AG04449 (cell line): ENCODE results near the gene PHF11.

Source experiments
- CTCF ChIA-PET: fragments of 350-600 bp; formaldehyde crosslinking; extraction: SDS; loops from one replicate; lab custom pipeline; 2021; ENCODE audit warnings: antibody characterized with exemption; lab: Yijun Ruan, JAX
- POLR2A ChIA-PET: fragments of 400-600, 350-600 bp; formaldehyde crosslinking; extraction: SDS; loops from one replicate; lab custom pipeline; 2020; ENCODE audit warnings: antibody characterized with exemption, inconsistent platforms; lab: Yijun Ruan, JAX
- DNase-seq: peaks from one replicate; pipeline ENCODE4 v3.0.0-alpha.2; 2010; ENCODE audit warnings: low read depth, low spot score
- H3K4me3 ChIP-seq: 2 replicates; pipeline ENCODE4 v1.5.1; 2011; ENCODE audit warnings: low read depth, mild to moderate bottlenecking, control low read depth, low read length
- TF ChIP-seq, protein P1 (sequence below): IDR thresholded peaks from one replicate; pipeline ENCODE4 v1.5.1; 2011; ENCODE audit warnings: mild to moderate bottlenecking, moderate library complexity, low read length, control low read depth, inconsistent platforms; ENCODE audit not compliant: insufficient read depth; ENCODE audit errors: missing control alignments

The PHF11 gene

DNA sequence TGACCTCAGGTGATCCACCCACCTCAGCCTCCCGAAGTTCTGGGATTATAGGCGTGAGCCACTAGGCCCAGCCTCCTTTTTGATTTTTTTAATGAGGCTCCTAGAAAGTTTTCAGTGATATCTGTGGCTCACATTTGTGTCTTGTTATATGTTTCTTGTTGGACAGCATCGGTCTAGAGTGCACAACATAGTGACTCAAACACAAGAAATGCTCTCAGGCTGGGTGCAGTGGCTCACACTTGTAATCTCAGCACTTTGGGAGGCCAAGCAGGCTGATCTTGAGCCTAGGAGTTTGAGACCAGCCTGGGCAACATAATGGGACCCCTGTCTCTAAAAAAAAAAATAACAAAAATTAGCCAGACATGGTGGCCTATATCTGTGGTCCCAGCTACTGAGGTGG is 8.2 kb downstream of the PHF11 start:
- POLR2A ChIA-PET, result no interaction called here
- H3K4me3 ChIP-seq, result no peak overlapping the region
- CTCF ChIA-PET, result interaction anchor here (0.6 kb wide), 1 partner anchor 11 kb away, joined by 3 read pairs; no protein-coding TSS in a partner anchor
- DNase-seq, result no peak
- TF ChIP-seq, protein P1, sequence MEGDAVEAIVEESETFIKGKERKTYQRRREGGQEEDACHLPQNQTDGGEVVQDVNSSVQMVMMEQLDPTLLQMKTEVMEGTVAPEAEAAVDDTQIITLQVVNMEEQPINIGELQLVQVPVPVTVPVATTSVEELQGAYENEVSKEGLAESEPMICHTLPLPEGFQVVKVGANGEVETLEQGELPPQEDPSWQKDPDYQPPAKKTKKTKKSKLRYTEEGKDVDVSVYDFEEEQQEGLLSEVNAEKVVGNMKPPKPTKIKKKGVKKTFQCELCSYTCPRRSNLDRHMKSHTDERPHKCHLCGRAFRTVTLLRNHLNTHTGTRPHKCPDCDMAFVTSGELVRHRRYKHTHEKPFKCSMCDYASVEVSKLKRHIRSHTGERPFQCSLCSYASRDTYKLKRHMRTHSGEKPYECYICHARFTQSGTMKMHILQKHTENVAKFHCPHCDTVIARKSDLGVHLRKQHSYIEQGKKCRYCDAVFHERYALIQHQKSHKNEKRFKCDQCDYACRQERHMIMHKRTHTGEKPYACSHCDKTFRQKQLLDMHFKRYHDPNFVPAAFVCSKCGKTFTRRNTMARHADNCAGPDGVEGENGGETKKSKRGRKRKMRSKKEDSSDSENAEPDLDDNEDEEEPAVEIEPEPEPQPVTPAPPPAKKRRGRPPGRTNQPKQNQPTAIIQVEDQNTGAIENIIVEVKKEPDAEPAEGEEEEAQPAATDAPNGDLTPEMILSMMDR, result no peak

DNA sequence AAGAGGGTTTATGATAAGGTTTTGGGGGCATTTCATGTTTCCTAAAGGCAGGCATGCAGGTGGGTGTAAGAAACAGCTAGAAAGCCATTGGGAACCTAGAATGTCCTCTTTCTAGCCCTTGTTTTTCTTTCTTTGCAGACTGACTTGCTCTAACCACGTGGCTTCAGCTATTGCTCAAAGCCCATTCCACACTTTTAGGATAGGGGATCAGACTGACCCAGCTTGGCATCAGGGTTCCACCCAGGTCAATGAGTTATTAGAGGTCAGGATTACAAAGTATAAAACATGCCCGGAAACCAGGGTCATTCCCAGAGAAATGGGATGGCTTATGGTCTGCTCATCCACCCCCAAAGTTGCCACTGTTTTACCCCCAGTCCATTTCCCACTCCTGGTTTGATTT is 16.8 kb downstream of the PHF11 start:
- POLR2A ChIA-PET, result interaction anchor here (0.6 kb wide), 1 partner anchor 16 kb away, joined by 3 read pairs; no protein-coding TSS in a partner anchor
- DNase-seq, result no peak
- TF ChIP-seq, protein P1, result no peak
- CTCF ChIA-PET, result no interaction called here
- no peak overlapping the region for H3K4me3 ChIP-seq

DNA sequence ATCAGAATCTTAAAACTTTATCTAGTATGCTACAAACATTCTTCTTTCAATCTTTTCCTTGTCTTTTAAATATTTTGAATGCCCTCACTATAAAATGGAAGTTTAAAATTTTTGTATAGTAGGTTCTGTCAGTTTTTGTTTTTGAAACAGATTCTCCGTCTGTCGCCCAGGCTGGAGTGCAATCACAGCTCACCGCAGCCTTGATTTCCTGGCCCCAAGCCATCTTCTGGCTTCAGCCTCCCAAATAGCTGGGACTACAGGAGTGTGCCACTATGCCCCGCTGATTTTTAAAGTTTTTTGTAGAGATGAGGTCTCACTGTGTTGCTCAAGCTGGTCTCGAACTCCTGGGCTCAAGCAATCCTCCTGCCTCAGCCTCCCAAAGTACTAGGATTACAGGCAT is 20.7 kb downstream of the PHF11 start:
- DNase-seq, result no peak
- CTCF ChIA-PET, result interaction anchor here (1.0 to 1.3 kb wide), 3 partner anchors 10 to 35 kb away, joined by 3 to 4 read pairs (median 3); no protein-coding TSS in a partner anchor
- POLR2A ChIA-PET, result no interaction called here
- TF ChIP-seq, protein P1, result no peak
- no peak overlapping the region for H3K4me3 ChIP-seq

DNA sequence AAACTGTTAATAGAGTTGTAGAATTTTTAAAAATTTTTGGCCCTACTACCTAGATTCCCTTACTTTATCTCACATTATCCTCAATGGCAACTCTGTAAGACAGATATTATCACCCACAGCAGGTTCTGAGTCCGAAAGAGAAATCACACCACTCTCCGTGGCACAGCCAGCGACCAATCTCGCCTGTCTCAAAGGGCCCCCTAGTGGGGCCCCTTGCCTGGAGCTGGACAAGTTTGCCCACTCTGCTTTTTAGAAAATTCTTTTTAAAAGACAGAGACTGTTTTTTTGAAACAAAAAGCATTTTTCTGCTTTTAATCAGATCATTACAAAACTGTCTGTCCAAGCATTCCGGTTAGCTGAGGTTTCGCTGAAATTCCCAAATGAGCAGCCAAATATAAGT is 21.7 kb downstream of the PHF11 start:
- DNase-seq, result no peak
- TF ChIP-seq, protein P1, result no peak
- no peak overlapping the region for H3K4me3 ChIP-seq
- CTCF ChIA-PET, result interaction anchor here (1.0 to 1.1 kb wide), 2 partner anchors 11 to 36 kb away, joined by 3 read pairs; no protein-coding TSS in a partner anchor
- POLR2A ChIA-PET, result no interaction called here

DNA sequence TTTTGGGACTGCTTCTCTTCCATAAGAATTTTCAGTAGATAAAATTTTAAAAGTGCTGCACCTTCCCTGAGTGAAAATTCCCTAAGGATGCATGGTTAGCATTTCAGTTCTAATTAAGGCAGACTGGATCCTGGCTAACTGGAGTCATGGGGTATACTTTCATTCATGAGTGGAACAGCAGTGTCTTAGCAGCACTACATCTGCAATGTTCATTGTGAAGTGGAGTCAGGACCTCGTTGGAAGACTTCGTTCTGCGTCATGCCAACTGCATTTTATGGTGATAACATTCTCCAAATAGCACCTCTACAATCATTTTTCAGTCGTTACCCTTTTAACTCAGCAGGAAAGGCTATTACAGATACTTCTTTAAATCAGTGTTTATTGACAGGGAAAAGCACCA is 25.5 kb downstream of the PHF11 start:
- ChIA-PET CTCF (no interaction called here), POLR2A (no interaction called here)
- no peak for DNase-seq
- H3K4me3 ChIP-seq, result no peak overlapping the region
- TF ChIP-seq, protein P1, result no peak

DNA sequence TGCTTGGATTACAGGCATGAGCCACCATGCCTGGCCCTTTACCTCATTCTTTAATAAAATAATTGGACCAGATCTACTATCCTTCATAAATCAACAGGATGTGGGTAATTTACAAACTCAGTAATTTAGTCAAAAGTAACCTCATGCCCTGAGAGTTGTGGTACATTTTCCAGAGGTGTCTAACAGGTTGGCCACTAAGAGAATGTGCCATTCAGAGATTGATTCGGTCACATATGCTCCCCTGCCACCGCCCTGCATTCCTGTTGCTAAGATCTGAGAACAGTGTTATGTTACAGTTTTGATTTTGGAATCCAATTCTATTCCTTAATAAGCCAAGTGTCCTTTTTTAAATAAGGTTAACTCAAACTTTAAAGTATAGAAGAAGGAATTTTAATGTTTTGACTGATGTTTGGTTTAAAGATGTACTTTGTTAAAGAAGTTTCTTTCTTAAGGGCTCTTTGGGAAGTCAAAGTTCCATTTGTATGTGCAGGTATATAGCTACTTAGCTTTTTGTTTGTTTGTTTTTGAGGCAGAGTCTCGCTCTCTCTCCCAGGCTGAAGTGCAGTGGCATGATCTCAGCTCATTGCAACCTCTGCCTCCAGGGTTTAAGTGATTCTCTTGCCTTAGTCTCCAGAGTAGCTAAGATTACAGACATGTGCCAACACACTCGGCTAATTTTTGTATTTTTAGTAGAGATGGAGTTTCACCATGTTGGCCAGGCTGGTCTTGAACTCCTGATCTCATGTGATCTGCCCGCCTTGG is 29.2 kb downstream of the PHF11 start:
- POLR2A ChIA-PET, result no interaction called here
- H3K4me3 ChIP-seq, result no peak overlapping the region
- TF ChIP-seq, protein P1, result no peak
- no peak for DNase-seq
- CTCF ChIA-PET, result no interaction called here
